Suppressor macrophage treated with lipopolysaccharide for 1 hour (primary cell): Measurements from ENCODE around the gene ADGRD1.
A peak's percentile ranks its signal among the peaks of the same experiment; 100 is the strongest.
"Not testable (repeated sequence)": the region's sequence is repeated elsewhere in the genome, so short reads cannot be mapped to it uniquely, and the experiment has no call there.

Source experiments
- DNase-seq, 3 donors: peaks; one replicate each; pipeline ENCODE4 v3.0.0-alpha.2; 2020 to 2022

Gene ADGRD1

GRCh38 chr12:131126662-131127173 lies 173.0 kb downstream of the ADGRD1 start:
- DNase-seq, result no peak

GRCh38 chr12:131128556-131128955 lies 174.8 kb downstream of the ADGRD1 start:
- DNase-seq, result no peak

- DNase-seq, result not testable (repeated sequence)
These were observed 175.4 kb downstream of the ADGRD1 start for GRCh38 chr12:131128966-131129619.

- DNase-seq, result peak; percentile 35 to 59 (median 55)
These were observed 176.1 kb downstream of the ADGRD1 start for GRCh38 chr12:131129839-131130238.

GRCh38 chr12:131130311-131130911 lies 176.7 kb downstream of the ADGRD1 start:
- DNase-seq, result no peak

GRCh38 chr12:131131077-131131807 lies 177.5 kb downstream of the ADGRD1 start:
- DNase-seq, result no peak

GRCh38 chr12:131131808-131132117 lies 178.1 kb downstream of the ADGRD1 start:
- DNase-seq, result no peak

- DNase-seq, result peak; percentile 65 to 82 (median 75)
These were observed 178.6 kb downstream of the ADGRD1 start for GRCh38 chr12:131132118-131132892.

GRCh38 chr12:131133015-131133905 lies 179.6 kb downstream of the ADGRD1 start:
- peak in 2 of 3 donors; percentile 8 to 28 for DNase-seq

- no peak for DNase-seq
These were observed 180.3 kb downstream of the ADGRD1 start for GRCh38 chr12:131133994-131134393.

- DNase-seq, result no peak
These were observed 181.0 kb downstream of the ADGRD1 start for GRCh38 chr12:131134523-131135310.

- DNase-seq, result no peak
These were observed 181.6 kb downstream of the ADGRD1 start for GRCh38 chr12:131135311-131135785.

- no peak for DNase-seq
These were observed 182.3 kb downstream of the ADGRD1 start for GRCh38 chr12:131135786-131136538.

- no peak for DNase-seq
These were observed 182.8 kb downstream of the ADGRD1 start for GRCh38 chr12:131136539-131136872.

GRCh38 chr12:131137009-131137835 lies 183.5 kb downstream of the ADGRD1 start:
- DNase-seq, result no peak

GRCh38 chr12:131137836-131138637 lies 184.3 kb downstream of the ADGRD1 start:
- DNase-seq, result peak in 2 of 3 donors; percentile 17 to 30

GRCh38 chr12:131138638-131139362 lies 185.1 kb downstream of the ADGRD1 start:
- no peak for DNase-seq
